Aorta (tissue), 5 donors: ENCODE results near the gene ST8SIA2. TPM values are rescaled to one million over a fixed set of nuclear protein-coding genes. Genes with fewer than 3 reads are reported as not detected.

Experiments
- ATAC-seq: fragments of 200-7000 bp; cut with Tn5 transposase; one replicate; pipeline ENCODE4 v1.9.1; 2022; ENCODE audit warnings: moderate library complexity; ENCODE audit not compliant: low FRiP score
- DNase-seq, 2 donors: peaks; one replicate each; pipeline ENCODE4 v3.0.0-alpha.2; 2020
- H3K27ac ChIP-seq, 2 donors: one replicate each; pipeline ENCODE4 v1.5.1; 2013; ENCODE audit warnings: low read length in 2 of 2, mild to moderate bottlenecking in 2 of 2, moderate library complexity in 2 of 2, control low read depth in 1 of 2, inconsistent platforms in 1 of 2, low read depth in 1 of 2
- H3K27me3 ChIP-seq, 2 donors: one replicate each; pipeline ENCODE4 v1.6.1; 2013; ENCODE audit warnings: control low read depth in 1 of 2, low read length in 1 of 2, mild to moderate bottlenecking in 1 of 2, moderate library complexity in 1 of 2; ENCODE audit not compliant: insufficient read depth in 2 of 2, control insufficient read depth in 1 of 2
- H3K36me3 ChIP-seq, 2 donors: one replicate each; pipeline ENCODE4 v1.6.1; 2013; ENCODE audit warnings: control low read depth in 1 of 2, low read length in 1 of 2, mild to moderate bottlenecking in 1 of 2; ENCODE audit not compliant: insufficient read depth in 2 of 2, control insufficient read depth in 1 of 2
- H3K4me1 ChIP-seq, 2 donors: one replicate each; pipeline ENCODE4 v1.6.1; 2013; ENCODE audit warnings: low read length in 2 of 2, control low read depth in 1 of 2, mild to moderate bottlenecking in 1 of 2, moderate library complexity in 1 of 2; ENCODE audit not compliant: insufficient read depth in 2 of 2, control insufficient read depth in 1 of 2
- H3K4me3 ChIP-seq, 2 donors: one replicate each; pipeline ENCODE4 v1.5.1; 2013; ENCODE audit warnings: low read length in 2 of 2, control low read depth in 1 of 2, mild to moderate bottlenecking in 1 of 2
- H3K9me3 ChIP-seq: one replicate; pipeline ENCODE4 v1.6.1; 2013; ENCODE audit warnings: mild to moderate bottlenecking, low read length; ENCODE audit not compliant: control insufficient read depth
- WGBS, 2 donors: extraction: QIAGEN DNeasy Blood & Tissue Kit; methylation state at CpG; one replicate each; pipeline ENCODE4 v1.1.7; 2013; 5-methylcytosine and 5-hydroxymethylcytosine counted together
- intact Hi-C, 2 donors: fragments of 100-400 bp; cut with DNase I; formaldehyde crosslinking; loops; one replicate each; pipeline versions ENCODE4 v1.14.2 to v1.15.0; 2022
- polyA plus RNA-seq, 2 donors: library from polyadenylated mRNA; stranded (reverse); fragments of 200-250 nt; gene quantifications; one replicate each; pipeline ENCODE4 v1.2.3, GENCODE V29; 2013
- total RNA-seq, 2 donors: library from RNA; stranded (reverse); fragmentation: NEBNext Ultra II Directional; extraction: Animal tissue kit (Norgen Biotek cat#: 25700); gene quantifications; one replicate each; pipeline ENCODE4 v1.2.1, GENCODE V29; 2021
- donor health status: healthy with polysubstance abuse.
- donor health status: Bipolar disorder and iron deficiency.
- donor health status: DM: no; HTN: no; CAD: no.
- donor health status: DM: no; HTN: no; CAD: no.
- donor health status: DM: yes; HTN: yes; CAD: no.

The ST8SIA2 gene
- total and polyA plus RNA-seq, 4 donors: 0.05 TPM; not detected in 3

DNA sequence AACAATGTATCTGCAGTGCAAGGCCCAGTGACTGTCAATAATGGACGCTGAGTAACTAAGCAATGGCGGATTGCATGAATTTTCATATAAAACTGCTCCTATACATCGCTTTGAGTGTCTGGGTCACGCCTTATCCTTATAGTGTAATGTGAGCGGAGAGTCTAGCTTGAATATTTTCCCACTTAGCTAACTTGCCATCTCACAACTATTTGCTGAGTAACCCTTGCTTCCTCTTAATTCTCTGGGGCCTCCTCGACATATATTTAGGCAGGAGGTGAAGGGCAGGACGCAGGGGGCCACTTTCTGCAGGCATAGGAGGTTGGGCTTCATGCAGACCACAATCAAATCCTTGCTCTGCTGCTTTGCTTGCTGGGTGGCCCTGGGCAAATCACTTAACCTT is 24.0 kb downstream of the ST8SIA2 start:
- Histone ChIP-seq H3K4me3 (no peak overlapping the region), H3K36me3 (no peaks in the 10 kb centered on the region), H3K27ac (no peak overlapping the region), H3K27me3 (peaks cover 0 to 1% of the 10 kb centered on the region in 2 donors), H3K4me1 (no peaks in the 10 kb centered on the region), H3K9me3 (no peaks in the 10 kb centered on the region)
- no peak for DNase-seq
- ATAC-seq: no peak
- 56 to 76% methylated on average over 7 of the region's 7 CpGs for WGBS, 2 donors
- intact Hi-C loops: no loop called here

GRCh38 chr15:92418864-92419263 is 25.2 kb downstream of the ST8SIA2 start:
- H3K27me3 ChIP-seq: peaks cover 0 to 1% of the 10 kb centered on the region in 2 donors
- peaks cover 2% of the 10 kb centered on the region for H3K9me3 ChIP-seq
- DNase-seq (no peak), ATAC-seq (no peak)
- no peaks in the 10 kb centered on the region for H3K36me3 ChIP-seq
- H3K27ac ChIP-seq: no peak overlapping the region
- no peak overlapping the region for H3K4me3 ChIP-seq
- H3K4me1 ChIP-seq: no peaks in the 10 kb centered on the region
- intact Hi-C loops: no loop called here
- 69 to 71% methylated on average over 7 of the region's 7 CpGs for WGBS, 2 donors

DNA sequence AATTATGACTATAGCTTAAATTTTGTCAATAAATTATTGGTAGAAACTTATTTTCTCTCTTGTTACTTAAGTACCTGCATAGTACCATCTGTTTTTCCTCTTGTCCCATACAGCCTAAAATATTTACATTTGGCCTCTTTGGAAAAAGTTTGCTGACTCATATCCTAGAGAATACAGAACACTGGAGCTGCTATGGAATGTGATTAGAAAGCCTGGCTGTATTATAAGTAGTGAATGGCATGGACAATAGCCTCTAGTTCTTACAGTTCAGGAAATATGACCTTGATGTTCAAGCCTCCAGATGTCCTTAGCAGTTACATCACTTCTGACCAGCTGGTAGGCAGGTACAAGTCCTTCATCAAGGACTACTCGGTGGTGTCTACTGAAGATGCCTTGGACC is 28.3 kb downstream of the ST8SIA2 start:
- Histone ChIP-seq H3K27ac (no peak overlapping the region), H3K27me3 (peaks cover 0 to 1% of the 10 kb centered on the region in 2 donors), H3K9me3 (peaks cover 2% of the 10 kb centered on the region), H3K4me3 (no peak overlapping the region), H3K36me3 (no peaks in the 10 kb centered on the region), H3K4me1 (no peaks in the 10 kb centered on the region)
- intact Hi-C loops: no loop called here
- no peak for ATAC-seq
- DNase-seq: no peak
- WGBS, 2 donors: 1 to 96% methylated on average over 1 of the region's 1 CpG

DNA sequence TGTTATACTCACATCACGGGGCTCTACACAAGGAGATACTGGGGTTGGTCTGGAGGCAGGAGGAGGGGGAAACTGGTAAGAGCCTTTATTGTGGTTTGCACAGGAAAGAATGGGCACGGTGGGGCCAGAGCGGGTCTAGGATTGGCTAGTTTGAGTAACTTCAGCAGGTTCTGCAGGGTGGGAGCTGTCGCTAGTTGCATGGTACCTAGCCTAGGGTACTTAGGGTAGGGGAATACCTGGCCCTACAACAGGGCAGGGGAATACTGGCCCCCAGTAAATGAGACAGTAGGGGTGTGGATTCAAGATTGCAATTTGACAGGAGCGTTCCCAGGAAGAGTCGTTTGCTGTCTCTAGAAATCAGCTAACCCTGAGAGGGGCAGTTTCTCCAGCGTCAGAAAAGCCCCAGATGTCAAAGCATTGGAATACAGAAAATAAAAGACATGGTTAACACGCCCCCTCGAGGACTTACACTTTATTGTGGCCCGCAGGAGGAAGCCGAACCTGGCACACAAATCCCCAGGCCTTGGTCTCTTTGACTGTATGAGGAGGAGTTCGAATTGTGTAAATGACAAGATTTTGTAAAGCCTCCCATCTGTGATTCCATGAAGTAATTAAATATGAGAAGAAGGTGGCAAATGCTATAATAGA is 32.0 kb downstream of the ST8SIA2 start:
- Histone ChIP-seq H3K4me3 (no peak overlapping the region), H3K27me3 (peaks cover 0 to 1% of the 10 kb centered on the region in 2 donors), H3K36me3 (no peaks in the 10 kb centered on the region), H3K27ac (no peak overlapping the region), H3K9me3 (peaks cover 2% of the 10 kb centered on the region), H3K4me1 (no peaks in the 10 kb centered on the region)
- ATAC-seq (no peak), DNase-seq (no peak)
- 54 to 60% methylated on average over 12 of the region's 12 CpGs for WGBS, 2 donors
- intact Hi-C loops: no loop called here

DNA sequence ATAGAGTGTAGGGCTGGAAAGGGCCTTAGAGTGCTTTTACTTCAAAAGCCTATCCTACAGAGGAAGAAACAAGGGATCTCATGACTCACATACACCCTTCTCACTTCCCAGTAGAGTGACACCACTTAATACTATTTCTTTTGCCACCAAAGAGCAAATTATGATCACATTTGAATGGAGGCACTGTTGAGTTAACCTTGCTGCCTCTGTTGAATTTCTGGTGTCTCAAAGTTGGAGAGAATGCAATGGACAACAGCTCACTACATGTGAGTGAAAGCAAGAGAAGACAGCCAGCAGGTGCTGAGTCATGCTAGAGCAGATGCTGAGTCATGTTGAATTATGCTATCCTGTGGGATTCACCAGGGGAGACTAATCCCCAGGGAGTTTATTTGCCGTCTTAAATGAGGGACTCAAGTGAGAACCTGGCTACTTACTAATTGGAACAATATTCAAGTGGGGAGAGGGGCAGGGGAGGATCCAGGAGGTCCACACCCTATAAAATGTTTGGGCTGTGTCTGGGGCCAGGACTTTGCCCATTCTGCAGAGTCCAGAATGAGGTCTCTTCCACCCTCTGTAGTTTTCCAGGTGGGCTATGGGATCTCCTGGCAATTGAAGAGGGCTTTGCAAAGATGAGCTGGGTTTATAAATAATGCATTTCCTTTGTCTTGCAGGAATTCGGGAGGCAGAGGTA is 35.8 kb downstream of the ST8SIA2 start:
- no peaks in the 10 kb centered on the region for H3K4me1 ChIP-seq
- no peak overlapping the region for H3K27ac ChIP-seq
- WGBS, 2 donors: 37 to 48% methylated on average over 2 of the region's 2 CpGs
- H3K9me3 ChIP-seq: no peaks in the 10 kb centered on the region
- no peaks in the 10 kb centered on the region for H3K27me3 ChIP-seq
- DNase-seq: no peak
- no peaks in the 10 kb centered on the region for H3K36me3 ChIP-seq
- intact Hi-C loops: no loop called here
- H3K4me3 ChIP-seq: no peak overlapping the region
- ATAC-seq: no peak

- Histone ChIP-seq H3K27me3 (no peaks in the 10 kb centered on the region), H3K9me3 (no peaks in the 10 kb centered on the region), H3K36me3 (no peaks in the 10 kb centered on the region), H3K4me3 (no peak overlapping the region), H3K27ac (no peak overlapping the region), H3K4me1 (no peaks in the 10 kb centered on the region)
- intact Hi-C loops: no loop called here
- DNase-seq (no peak), ATAC-seq (no peak)
- WGBS, 2 donors: 76 to 90% methylated on average over 1 of the region's 1 CpG
These were observed 36.4 kb downstream of the ST8SIA2 start for GRCh38 chr15:92430069-92430440.

GRCh38 chr15:92435145-92435544 is 41.5 kb downstream of the ST8SIA2 start:
- 60 to 66% methylated on average over 3 of the region's 3 CpGs for WGBS, 2 donors
- H3K27ac ChIP-seq: no peak overlapping the region
- no peaks in the 10 kb centered on the region for H3K36me3 ChIP-seq
- H3K4me3 ChIP-seq: no peak overlapping the region
- no peaks in the 10 kb centered on the region for H3K27me3 ChIP-seq
- H3K4me1 ChIP-seq: no peaks in the 10 kb centered on the region
- ATAC-seq (no peak), DNase-seq (no peak)
- intact Hi-C loops: no loop called here
- H3K9me3 ChIP-seq: no peaks in the 10 kb centered on the region

DNA sequence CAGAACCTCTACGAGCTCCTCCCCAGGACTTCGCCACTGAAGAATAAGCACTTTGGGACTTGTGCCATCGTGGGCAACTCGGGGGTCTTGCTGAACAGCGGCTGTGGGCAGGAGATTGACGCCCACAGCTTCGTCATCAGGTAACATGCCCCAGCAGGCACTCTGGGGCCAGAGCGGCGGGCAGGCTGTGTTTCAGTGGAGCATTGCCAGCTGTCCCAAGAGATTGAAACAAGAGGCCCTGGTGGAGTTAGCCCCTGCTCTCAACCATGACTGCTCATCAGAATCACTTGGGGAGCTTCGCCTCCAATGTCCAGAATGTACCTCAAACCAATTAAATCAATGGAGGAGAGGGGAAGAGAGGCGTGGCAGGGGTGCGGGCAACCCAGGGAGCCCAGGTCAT is 44.8 kb downstream of the ST8SIA2 start:
- Histone ChIP-seq H3K27ac (no peak overlapping the region), H3K4me1 (no peaks in the 10 kb centered on the region), H3K9me3 (no peaks in the 10 kb centered on the region), H3K4me3 (no peak overlapping the region), H3K36me3 (no peaks in the 10 kb centered on the region), H3K27me3 (no peaks in the 10 kb centered on the region)
- WGBS, 2 donors: 68 to 76% methylated on average over 12 of the region's 12 CpGs
- DNase-seq (no peak), ATAC-seq (no peak)
- intact Hi-C loops: no loop called here

GRCh38 chr15:92443381-92443780 is 49.7 kb downstream of the ST8SIA2 start:
- Histone ChIP-seq H3K27ac (no peak overlapping the region), H3K27me3 (no peaks in the 10 kb centered on the region), H3K4me3 (no peak overlapping the region), H3K36me3 (no peaks in the 10 kb centered on the region), H3K4me1 (no peaks in the 10 kb centered on the region), H3K9me3 (no peaks in the 10 kb centered on the region)
- 86 to 87% methylated on average over 3 of the region's 3 CpGs for WGBS, 2 donors
- intact Hi-C loops: no loop called here
- ATAC-seq (no peak), DNase-seq (no peak)
